HCT116 (cell line): ENCODE data around the gene TMTC4.

Experiments used
- CEBPB ChIP-seq: IDR thresholded peaks from 2 replicates; pipeline ENCODE4 v1.6.1; 2012; ENCODE audit warnings: low read depth
- CTCF ChIP-seq, 3 experiments: fragments of 200-600 bp in 1 of 3; sonication (generic) in 1 of 3; IDR thresholded peaks in 2 of 3; conservative IDR thresholded peaks in 1 of 3; 2 replicates each; pipeline ENCODE4 v1.5.1; 2012 to 2017; ENCODE audit warnings: low read depth in 2 of 3, low read length in 2 of 3, antibody characterized with exemption in 1 of 3, borderline replicate concordance in 1 of 3, control low read depth in 1 of 3, mild to moderate bottlenecking in 1 of 3, mixed read lengths in 1 of 3, mixed run types in 1 of 3, moderate library complexity in 1 of 3; ENCODE audit not compliant: insufficient read depth in 1 of 3
- POLR2A ChIP-seq: IDR thresholded peaks from 2 replicates; pipeline ENCODE4 v1.7.0; 2011; ENCODE audit warnings: borderline replicate concordance; ENCODE audit not compliant: insufficient read depth, insufficient read length; ENCODE audit errors: extremely low read depth
- SRF ChIP-seq: IDR thresholded peaks from 2 replicates; pipeline ENCODE4 v1.6.1; 2012; ENCODE audit warnings: low read depth

DNA sequence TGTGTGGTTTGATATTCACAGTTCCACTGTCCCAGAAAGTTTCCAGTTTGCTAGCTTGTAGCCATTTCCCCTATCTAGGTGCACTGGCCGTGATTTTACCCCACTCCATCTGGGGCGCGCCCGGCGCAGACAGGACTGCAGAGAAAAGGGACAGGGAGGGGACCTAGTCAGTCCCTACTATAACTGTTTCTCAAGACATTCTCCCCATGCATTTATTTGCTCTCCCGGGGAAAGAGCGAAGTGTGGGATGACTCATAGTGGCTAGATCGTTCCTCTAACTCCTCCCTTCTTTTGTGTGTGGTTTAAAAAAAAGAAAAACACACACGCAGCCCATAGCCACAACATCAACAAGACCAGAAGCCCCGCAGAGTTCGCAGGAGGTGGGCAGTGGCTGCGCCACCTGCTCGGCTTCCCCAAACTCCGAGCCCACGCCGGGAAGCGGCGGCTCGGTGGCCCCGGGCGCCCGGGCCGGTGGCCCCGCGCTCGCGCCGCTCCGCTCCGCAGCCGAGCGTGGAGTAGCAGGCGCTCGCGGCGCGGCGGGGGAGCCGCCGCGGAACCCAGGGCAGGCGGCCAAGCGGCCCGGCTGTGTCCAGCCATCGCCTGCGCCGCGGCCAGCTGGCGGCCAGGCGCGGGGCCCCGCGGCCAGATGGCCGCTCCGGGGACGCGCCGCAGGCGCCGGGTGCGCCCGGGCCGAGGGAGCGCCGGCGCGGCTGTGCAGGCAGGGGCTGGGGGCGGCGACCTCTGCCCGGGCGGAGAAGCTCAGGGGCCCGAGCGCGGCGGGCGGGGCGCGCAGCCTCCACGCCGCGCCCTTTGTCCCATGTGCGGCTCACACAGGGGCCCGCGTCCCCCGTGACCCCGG, 653 bp downstream of the TMTC4 start:
- TF ChIP-seq CEBPB = no peak
- TF ChIP-seq CTCF (IDR thresholded peaks at IDR 0.05 in 2 of 3, conservative IDR thresholded peaks at IDR 0.05 in 1 of 3; ENCODE audit: borderline replicate concordance in 1 of 3, insufficient read depth in 1 of 3, low read depth in 2 of 3, low read length in 2 of 3) = no peak
- peak; percentile 9 for TF ChIP-seq POLR2A
- TF ChIP-seq SRF = no peak
